Measurements from ENCODE around the gene RNASE8.

DNA sequence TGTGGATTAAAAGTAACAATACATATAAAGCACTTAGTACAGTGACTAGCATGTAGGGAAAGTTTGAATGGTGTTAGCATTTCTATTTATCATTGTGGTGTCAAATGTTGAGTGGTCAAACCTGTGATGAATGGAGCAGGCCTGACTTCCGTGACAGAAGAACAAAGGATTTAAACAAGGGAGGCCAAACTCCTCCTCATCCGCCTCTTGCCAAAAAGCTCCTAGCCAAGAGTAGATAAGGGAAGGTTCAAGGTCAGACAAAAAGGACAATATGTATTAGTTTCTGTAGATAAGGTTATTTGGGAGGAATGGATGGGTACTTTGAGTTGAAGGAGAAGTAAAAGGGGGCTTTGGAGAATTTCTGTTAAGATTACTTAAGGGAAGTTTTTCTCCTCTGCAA is 9.0 kb upstream of the RNASE8 start:
- TF ChIP-seq, protein P1, sequence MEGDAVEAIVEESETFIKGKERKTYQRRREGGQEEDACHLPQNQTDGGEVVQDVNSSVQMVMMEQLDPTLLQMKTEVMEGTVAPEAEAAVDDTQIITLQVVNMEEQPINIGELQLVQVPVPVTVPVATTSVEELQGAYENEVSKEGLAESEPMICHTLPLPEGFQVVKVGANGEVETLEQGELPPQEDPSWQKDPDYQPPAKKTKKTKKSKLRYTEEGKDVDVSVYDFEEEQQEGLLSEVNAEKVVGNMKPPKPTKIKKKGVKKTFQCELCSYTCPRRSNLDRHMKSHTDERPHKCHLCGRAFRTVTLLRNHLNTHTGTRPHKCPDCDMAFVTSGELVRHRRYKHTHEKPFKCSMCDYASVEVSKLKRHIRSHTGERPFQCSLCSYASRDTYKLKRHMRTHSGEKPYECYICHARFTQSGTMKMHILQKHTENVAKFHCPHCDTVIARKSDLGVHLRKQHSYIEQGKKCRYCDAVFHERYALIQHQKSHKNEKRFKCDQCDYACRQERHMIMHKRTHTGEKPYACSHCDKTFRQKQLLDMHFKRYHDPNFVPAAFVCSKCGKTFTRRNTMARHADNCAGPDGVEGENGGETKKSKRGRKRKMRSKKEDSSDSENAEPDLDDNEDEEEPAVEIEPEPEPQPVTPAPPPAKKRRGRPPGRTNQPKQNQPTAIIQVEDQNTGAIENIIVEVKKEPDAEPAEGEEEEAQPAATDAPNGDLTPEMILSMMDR (conservative IDR thresholded peaks at IDR 0.05; ENCODE audit: low read length): no peak
- TF ChIP-seq EZH2phosphoT487 (IDR thresholded peaks at IDR 0.05; ENCODE audit: borderline replicate concordance, low read depth, low read length): no peak

All from OCI-LY7 (cell line).